ENCODE data around the gene NUBP2.

NUBP2 gene

DNA sequence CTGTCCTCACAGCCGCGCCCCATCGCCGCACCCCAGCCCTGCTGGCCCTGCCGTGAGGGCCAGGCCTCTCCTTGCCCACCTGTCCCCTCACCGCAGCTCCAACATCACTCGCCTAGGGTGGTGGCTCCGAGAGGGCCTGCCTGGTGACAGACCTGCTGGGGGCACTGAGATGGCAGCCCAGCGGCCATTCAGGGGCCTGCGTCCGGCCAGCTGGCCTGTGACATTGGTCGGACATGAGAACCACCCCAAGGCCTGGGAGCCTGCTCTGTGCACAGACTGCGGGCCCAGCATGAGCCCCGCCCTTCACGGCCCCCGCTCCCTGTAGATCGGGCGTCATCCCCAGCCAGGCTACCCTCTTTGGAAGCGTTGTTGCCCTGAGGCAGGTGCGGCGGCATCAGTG, 23.2 kb upstream of the NUBP2 start:
- no peak for DNase-seq (ENCODE audit: low read depth)

DNA sequence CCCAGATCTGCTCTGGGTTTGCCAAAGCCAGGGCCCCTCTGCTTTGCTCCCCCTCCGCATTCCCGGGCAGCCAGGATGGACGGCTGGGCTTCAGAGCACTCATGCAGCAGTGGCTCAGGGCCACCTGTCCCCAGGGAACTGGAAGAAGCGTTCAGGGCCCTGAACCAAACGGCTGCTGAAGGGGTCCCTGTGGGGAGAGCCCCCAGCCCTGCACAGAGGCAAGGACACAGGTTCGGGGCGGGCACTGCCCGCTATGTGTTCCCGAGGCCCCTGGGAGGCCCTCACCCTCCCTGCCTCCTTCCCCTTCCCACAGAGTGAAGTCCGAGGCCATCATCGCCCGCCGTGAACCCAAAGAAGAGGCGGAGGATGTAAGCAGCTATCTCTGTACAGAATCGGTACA, 21.8 kb upstream of the NUBP2 start:
- no peak for DNase-seq (ENCODE audit: low read depth)

DNA sequence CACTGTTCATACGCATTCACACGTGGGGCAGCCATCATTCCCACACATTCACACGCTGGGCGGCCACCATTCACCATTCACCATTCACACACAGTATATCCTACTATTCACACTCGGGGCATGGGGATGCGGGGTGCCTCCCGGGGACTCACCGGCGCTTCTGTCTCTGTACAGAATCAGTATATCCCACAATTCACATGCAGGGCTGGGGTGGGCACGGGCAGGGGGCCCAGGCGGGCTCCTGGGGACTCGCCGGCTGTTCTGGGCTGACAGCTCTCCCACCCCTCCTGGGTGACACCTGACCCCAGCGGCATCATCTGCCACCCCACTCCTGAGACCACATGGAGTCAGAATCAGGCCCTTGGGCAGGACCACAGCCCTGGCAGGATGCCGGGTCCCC, 21.0 kb upstream of the NUBP2 start:
- no peak for DNase-seq (ENCODE audit: low read depth)

DNA sequence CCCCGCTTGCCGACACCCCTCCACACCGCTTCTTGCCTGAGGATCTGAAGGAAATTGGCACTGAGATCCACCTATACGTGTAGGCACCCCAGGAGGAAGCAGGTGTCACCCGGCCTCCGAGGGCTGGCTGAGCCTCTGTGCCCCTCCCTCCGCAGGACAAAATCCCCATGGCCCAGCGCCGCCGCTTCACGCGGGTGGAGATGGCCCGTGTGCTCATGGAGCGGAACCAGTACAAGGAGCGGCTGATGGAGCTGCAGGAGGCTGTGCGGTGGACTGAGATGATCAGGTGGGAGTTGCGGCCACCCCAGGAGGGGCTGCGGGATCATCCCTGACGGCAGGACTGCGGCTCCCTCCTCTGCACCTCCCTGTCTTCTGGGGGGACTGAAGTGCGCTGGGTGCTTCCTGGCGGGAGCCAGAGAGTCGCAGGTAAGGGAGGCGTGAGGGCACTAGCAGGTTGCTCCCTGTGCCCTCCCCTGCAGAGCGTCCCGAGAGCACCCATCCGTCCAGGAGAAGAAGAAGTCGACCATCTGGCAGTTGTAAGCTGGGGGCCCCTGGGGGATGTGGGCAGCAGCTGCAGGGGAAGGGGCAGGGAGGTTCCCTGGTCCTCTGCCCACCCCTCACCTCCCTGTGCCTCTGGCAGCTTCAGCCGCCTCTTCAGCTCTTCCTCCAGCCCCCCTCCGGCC, 20.4 kb upstream of the NUBP2 start:
- DNase-seq (ENCODE audit: low read depth): no peak

DNA sequence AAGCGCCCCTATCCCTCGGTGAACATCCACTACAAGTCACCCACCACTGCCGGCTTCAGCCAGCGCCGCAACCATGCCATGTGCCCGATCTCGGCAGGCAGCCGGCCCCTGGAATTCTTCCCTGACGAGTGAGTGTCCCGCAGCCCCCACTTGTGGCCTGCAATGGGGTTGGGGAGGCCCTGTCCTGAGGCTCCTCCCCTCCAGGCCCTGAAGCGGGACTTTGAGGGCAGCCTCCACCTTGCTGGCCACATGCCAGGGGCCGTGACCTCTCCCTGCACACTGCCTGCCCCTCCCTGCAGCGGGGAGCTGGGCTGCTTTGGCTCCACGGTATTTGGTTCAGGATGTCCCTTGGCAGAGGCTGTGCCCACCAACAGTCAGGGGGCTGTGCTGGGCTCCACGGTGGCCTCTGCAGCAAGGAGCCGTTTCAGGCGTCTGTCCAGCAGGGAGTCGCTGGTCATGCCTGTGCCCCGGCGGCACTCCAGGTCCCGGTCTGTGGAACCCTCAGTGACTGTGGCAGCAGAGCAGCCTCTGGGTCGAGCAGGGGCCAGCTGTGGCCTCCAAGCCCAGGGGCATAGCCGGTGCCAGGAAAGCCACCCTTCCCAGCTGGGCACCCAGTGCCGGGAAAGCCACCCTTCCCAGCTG, 19.8 kb upstream of the NUBP2 start:
- DNase-seq (ENCODE audit: low read depth): no peak

DNA sequence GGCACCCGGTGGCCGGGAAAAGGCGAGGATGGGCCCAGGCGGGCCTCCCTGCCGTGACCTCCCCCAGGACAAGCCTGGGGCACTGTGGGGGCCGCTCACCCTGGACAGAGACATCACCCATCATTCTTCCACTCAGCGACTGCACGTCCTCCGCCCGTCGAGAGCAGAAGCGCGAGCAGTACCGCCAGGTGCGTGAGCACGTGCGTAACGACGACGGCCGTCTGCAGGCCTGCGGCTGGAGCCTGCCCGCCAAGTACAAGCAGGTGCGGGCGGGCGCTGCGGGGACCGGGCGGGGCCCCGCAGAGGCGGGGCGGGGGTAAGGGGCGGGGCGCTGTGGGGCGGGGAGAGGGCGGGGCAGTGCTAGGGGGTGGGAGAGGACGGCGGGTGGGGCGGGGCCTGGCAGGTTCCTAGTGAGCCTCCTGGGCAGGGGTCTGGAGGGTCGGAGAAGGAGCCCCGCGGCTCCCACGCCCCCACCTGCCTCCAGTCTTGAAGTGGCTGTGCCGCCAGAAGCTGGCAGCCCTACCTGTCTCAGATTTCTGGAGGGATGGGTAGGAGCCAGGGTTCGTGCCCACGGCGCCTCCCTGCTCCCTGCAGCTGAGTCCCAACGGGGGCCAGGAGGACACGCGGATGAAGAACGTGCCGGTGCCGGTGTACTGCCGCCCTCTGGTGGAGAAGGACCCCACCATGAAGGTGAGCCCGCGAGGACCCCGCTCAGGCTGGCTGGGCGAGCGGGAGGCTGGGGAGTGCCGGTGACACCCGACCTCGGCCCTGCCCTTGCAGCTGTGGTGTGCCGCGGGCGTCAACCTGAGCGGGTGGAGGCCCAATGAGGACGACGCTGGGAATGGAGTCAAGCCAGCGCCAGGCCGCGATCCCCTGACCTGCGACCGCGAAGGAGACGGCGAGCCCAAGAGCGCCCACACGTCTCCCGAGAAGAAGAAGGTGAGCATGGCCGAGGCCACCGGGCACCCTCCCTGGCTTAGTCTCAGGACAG, 18.9 kb upstream of the NUBP2 start:
- DNase-seq (ENCODE audit: low read depth): no peak

DNA sequence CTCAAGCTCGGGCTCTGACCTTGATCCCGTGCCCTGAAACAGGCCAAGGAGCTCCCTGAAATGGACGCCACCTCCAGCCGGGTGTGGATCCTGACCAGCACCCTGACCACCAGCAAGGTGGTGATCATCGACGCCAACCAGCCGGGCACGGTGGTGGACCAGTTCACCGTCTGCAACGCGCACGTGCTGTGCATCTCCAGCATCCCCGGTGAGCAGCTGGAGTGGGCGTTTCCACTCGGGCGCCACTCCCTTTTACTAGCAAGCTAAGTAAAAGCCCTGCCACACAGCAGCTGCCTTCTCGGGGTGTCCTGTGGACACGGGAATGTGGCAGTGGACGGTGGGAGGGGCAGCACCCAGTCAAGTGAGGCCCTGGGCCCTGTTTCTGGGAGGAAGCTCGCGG, 17.8 kb upstream of the NUBP2 start:
- no peak for DNase-seq (ENCODE audit: low read depth)

DNA sequence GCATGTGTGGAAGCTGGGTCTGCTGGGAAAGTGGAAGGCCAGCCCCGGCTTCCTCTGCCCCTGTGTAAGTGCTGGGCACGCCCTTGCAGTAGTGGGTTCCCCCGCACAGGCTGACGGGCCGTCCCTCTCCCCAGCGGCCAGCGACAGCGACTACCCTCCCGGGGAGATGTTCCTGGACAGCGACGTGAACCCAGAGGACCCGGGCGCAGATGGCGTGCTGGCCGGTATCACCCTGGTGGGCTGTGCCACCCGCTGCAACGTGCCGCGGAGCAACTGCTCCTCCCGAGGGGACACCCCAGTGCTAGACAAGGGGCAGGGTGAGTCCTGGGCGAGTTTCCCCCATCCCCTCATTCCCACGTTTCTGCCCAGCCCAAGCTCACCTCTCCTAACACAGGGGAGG, 16.9 kb upstream of the NUBP2 start:
- no peak for DNase-seq (ENCODE audit: low read depth)

DNA sequence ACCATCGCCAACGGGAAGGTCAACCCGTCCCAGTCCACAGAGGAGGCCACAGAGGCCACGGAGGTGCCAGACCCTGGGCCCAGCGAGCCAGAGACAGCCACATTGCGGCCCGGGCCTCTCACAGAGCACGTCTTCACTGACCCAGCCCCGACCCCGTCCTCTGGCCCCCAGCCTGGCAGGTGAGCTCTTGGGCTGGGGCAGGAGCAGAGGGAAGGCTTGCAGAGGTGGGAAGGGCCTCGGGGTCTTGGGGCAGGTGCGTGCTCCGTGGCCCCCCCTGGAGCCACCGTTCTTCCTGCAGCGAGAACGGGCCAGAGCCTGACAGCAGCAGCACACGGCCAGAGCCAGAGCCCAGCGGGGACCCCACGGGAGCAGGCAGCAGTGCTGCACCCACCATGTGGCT, 16.5 kb upstream of the NUBP2 start:
- no peak for DNase-seq (ENCODE audit: low read depth)

DNA sequence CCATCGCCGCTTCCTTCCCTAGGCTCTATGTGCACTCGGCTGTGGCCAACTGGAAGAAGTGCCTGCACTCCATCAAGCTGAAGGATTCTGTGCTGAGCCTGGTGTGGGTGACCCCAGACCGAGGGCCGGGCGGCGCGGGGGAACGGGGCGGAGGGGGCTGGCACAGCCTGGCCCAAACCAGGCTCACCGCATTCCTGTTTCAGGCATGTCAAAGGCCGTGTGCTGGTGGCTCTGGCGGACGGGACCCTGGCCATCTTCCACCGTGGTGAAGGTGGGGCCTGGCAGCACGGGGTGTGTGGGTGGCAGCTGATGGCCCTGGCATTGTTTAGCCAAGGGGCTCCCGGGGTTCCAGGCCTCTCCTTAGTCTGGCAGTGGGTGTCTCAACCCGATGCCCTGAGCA, 16.1 kb upstream of the NUBP2 start:
- no peak for DNase-seq (ENCODE audit: low read depth)

DNA sequence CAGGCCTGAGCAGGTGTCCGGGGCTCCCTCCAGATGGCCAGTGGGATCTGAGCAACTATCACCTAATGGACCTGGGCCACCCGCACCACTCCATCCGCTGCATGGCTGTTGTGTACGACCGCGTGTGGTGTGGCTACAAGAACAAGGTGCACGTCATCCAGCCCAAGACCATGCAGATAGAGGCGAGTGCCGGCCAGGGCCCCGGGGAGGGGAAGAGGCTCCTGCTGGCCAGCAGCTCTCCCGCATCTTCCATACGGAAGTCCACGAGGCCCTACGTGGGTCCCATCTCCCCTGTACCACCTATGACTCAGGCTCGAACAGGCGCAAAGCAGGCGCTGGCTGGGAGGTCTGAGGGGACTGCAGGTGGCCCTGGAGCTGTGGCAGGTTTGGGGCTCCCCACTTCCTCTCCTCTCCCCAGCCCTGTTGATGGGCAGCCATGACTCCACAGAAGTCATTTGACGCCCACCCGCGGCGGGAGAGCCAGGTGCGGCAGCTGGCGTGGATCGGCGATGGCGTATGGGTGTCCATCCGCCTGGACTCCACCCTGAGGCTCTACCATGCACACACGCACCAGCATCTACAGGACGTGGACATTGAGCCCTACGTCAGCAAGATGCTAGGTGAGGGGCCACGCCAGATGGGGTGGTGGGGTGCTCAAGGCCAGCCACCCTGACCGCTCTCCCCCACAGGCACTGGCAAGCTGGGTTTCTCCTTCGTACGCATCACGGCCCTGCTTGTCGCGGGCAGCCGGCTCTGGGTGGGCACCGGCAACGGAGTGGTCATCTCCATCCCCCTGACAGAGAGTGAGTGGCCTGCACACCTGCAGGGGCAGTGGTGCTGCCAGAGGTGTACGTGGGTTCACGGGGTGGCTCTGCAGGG, 15.4 kb upstream of the NUBP2 start:
- no peak for DNase-seq (ENCODE audit: low read depth)

DNA sequence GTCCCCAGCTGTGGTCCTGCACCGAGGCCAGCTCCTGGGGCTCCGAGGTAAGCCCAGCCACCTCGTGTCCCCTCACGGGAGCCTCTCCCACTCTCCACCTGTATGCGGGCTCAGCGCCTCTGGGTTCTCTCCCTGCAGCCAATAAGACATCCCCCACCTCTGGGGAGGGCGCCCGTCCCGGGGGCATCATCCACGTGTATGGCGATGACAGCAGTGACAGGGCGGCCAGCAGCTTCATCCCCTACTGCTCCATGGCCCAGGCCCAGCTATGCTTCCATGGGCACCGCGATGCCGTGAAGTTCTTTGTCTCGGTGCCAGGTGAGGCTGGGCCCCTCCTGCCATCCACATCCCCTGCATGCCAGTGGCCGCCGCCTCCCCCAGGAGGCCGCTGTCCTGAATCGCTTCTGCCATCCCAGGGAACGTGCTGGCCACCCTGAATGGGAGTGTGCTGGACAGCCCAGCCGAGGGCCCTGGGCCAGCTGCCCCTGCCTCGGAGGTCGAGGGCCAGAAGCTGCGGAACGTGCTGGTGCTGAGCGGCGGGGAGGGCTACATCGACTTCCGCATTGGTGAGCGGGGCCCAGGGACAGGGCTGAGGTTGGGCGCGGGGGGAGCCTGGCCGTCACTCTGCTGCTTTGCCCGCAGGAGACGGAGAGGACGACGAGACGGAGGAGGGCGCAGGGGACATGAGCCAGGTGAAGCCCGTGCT, 14.5 kb upstream of the NUBP2 start:
- DNase-seq (ENCODE audit: low read depth): no peak

DNA sequence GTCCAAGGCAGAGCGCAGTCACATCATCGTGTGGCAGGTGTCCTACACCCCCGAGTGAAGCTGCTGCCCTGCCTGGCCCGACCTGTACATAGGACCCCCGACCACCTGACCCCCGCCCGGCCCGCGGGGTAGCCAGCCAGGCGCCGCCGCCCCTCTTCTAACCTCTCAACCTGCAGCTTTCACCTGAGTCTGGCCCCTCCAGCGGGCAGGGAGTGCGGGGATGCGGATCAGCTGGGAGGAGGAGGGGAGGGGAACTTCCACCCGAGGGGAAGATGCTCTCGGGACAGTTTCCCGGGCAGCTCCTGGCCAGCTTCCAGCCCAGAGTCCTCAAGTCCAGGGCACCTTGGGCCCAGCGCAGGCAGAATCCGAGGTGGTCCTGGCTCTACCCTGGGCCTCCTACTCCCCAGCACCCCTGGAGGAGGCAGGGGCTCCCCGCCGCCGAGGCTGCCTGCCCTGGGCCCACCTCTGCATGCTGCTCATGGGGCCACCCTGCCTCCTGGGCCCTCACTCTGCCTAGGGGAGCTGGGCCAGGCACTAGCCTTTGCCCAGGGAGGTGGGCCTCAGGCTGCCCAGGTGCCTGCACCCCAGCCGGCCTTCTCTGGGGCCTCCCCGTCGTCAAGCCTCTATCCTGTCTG, 13.9 kb upstream of the NUBP2 start:
- DNase-seq (ENCODE audit: low read depth): no peak

DNA sequence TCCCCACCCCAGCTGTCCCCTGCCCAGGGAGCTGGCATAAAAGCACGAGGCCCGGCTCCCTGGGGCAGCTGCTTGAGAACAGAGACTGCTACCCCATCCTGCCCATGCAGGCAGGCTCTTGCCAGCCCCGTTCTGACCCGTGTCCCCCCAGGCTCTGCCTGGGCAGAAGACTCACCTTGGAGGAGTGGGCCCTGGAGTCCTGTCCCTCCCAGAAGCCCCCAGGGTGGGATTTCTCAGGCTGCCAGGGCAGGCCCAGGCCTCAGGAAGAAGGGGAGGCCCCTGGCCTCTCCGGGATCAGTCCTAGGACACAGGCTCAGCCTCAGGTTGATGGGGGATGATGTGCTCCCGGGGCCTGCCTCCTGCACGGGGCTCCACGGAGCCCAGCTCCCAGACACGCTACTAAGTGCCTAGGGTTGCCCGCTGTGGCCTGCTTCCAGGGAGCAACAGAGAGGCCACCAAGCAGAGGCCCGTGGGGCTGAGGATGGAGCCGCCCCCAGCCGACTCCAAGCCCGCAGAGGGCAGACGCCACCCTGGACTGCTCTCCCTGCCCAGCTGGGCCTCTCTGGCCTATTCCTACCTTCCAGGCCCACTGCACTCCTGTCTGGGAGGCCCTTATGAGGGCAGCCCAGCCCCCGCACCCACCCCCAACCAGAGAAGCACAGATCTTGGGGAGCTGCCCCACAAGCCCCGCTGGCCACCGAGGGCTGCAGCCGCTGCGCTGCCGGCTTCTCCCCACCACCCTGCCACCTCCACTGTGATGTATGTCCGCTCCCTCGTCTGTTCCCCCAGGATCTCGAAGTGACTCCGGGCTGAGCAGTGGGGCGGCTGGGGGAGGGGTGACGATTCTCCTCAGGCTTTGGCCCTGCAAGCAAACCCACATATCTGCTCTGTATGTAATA, 13.1 kb upstream of the NUBP2 start:
- no peak for DNase-seq (ENCODE audit: low read depth)

DNA sequence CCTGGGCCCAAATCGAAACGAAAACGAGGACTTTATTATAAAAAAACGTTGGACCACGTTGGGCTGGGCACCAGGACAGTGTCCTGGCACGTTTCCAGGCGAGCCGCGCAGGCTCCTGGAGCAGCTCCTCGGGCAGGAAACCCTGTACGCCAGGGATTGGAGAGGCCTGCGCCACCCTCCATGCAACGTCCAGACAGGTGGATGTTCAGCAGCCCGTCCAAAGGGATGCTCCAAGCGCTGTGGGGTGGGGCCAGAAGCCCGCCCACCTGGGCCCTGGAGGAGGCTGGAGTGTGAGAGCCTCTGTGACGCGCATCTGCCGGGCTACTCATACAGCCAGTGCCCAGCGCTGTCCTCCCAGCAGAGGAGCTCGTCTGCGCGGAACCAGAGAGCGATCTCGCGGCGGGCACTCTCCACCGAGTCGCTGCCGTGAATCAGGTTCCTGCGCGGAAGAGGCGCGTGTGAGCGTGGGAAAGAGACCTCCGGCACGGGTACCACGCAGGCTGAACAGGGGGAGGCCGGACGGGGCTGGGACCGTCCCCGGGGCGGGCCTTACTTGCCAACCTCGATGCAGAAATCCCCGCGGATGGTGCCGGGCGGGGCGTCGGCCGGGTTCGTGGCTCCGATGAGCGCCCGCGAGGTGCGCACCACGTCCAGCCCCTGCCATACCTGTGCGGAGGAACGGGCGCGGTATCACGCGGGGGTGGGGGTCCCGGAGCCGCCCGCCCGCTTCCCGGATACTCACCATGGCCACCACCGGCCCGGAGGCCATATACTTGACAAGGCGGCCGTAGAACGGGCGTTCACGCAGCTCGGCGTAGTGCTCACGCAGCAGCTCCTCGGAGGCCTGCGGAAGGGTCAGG, 12.2 kb upstream of the NUBP2 start:
- no peak for DNase-seq (ENCODE audit: low read depth)

DNA sequence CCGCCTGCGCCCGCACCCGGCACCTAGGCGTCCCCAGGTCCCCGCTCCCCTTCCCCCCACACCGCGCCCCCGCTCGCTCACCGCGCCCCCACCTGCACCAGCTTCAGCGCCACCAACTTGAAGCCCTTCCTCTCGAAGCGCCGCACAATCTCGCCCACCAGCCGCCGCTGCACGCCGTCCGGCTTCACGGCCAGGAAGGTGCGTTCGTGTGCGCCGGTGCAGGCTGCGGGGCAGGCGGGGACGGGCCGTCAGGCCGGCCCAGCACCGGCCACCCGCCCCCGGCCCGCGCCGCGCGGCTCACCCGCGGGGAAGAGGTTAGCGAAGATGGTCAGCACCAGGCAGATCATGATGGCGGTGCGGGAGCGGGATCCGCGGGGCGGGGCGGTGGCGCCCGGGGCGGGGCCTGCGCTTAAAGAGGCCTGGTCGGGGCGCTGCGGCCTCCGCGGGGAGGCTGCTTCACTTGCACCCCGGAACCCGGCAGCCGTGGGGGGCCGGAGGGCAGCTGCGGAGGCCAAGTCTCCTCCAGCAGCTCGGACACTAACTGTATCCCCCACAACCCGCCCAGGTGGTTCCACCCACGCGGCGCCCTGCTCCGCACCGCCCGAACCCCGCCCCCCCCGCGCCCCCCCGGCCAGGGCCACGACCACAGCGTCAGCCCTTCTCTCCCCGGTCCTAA, 11.4 kb upstream of the NUBP2 start, which contains the start of gene NME3:
Gene NME3, minus strand, starts transcription at position 356 of the 676 bp plus-strand sequence. Its CDS starts 9 bp downstream, at position 347.
- no peak for DNase-seq (ENCODE audit: low read depth)

DNA sequence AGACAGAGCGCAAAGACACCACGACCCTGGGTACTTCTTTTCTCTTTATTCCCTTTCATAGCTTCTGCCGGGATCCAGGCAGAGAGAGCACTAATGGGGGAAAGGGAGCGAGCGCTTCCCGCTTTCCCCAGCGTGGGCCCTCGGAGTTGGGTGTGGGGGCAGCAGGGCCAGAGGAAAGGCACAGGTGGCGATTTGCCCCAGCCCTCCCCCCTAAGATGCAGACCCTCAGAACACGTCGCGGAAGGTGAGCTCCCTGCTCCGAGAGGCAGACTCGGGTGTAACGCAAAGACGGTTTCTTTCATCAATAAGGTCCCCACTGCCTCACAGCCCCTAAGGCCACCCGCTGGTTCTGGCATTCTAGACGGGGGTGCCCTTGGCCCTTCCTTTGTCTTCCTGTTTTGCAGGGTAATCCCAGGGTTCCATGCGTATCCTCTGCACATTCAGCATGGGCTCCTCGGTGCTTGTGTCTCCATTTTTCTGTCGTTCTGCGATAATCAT, 10.8 kb upstream of the NUBP2 start:
- DNase-seq (ENCODE audit: low read depth): no peak

DNA sequence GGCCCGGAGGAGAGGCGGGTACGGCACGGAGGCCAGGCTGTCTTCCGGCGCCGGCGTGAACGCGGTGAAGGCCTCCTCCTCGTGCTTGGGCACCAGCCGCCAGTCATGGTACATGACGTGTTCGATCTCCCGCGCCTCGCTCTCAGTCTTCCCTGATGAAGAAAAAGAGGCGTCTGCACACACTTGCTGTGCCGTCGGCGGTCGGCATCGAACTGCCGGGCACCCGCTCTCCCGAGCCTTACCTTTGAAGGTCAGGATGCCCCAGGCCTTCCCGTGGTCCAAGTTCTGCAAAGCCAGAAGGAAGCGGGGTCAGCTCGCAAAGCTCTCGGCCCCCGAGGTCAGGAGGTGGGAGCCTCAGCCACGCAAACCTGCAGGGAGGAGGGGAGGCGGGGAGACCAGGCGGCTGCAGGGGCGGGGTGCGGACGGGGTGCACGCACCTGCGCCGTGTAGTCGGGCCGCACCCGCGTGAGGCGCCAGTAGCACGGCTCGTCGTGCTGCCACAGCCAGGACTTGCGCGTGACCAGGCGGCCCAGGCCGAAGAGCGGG, 10.3 kb upstream of the NUBP2 start, which contains the start of gene EME2:
Gene EME2, plus strand, starts transcription at position 449 of the 546 bp plus-strand sequence. CDS start 418 bp downstream, outside the sequence.
- DNase-seq (ENCODE audit: low read depth): no peak

Data from non-pigmented ciliary epithelial cell (primary cell).